B cell (primary cell): Measurements from ENCODE around the gene RPH3AL. TPM values are rescaled to one million over a fixed set of nuclear protein-coding genes. Genes with fewer than 3 reads are reported as not detected.
"Not testable (repeated sequence)": the region's sequence is repeated elsewhere in the genome, so short reads cannot be mapped to it uniquely, and the experiment has no call there.

Source experiments
- ATAC-seq: fragments of 200-7000 bp; cut with Tn5 transposase; one replicate; pipeline ENCODE4 v1.10.0; 2021; ENCODE audit warnings: low read depth, mild to moderate bottlenecking, moderate number of reproducible peaks, moderate library complexity
- CTCF ChIA-PET: fragments of 350-600 bp; sonication (Branson Sonifier 250); formaldehyde crosslinking; loops from one replicate; lab custom pipeline; 2021; ENCODE audit warnings: antibody characterized with exemption, inconsistent platforms; lab: Charles Lee
- POLR2A ChIA-PET: fragments of 350-600 bp; sonication (Branson Sonifier 250); formaldehyde crosslinking; loops from one replicate; lab custom pipeline; 2021; ENCODE audit warnings: antibody characterized with exemption; lab: Charles Lee
- DNase-seq: peaks from one replicate; pipeline ENCODE4 v3.0.0; 2013
- H2AFZ ChIP-seq: 2 replicates; pipeline ENCODE4 v1.6.1; 2012; ENCODE audit warnings: mild to moderate bottlenecking, low read depth, low read length; ENCODE audit not compliant: insufficient read depth, poor library complexity, severe bottlenecking
- H3K27ac ChIP-seq, 2 donors: 1 replicate in 1 of 2; 2 replicates in 1 of 2; pipeline ENCODE4 v1.5.1; 2012 to 2013; ENCODE audit warnings: low read length in 2 of 2, mild to moderate bottlenecking in 2 of 2, moderate library complexity in 1 of 2
- H3K27me3 ChIP-seq, 4 experiments: fragments of 200-600 bp in 1 of 4; sonication (generic) in 1 of 4; replicated peaks in 1 of 4; 1 replicate in 2 of 4; 2 replicates in 2 of 4; pipeline versions ENCODE4 v1.6.1 to v1.7.0; 2013 to 2016; ENCODE audit warnings: low read length in 3 of 4, mild to moderate bottlenecking in 2 of 4, mixed read lengths in 1 of 4, moderate library complexity in 1 of 4; ENCODE audit not compliant: insufficient read depth in 4 of 4, control insufficient read depth in 3 of 4; ENCODE audit errors: control extremely low read depth in 1 of 4
- H3K36me3 ChIP-seq, 2 experiments: replicated peaks in 1 of 2; 1 replicate in 1 of 2; 2 replicates in 1 of 2; pipeline versions ENCODE4 v1.6.1 to v1.7.1; 2013; ENCODE audit warnings: low read length in 1 of 2; ENCODE audit not compliant: insufficient read depth in 2 of 2, control insufficient read depth in 1 of 2; ENCODE audit errors: control extremely low read depth in 1 of 2, extremely low read depth in 1 of 2
- H3K4me1 ChIP-seq, 2 donors: fragments of 200-600 bp in 1 of 2; sonication (generic) in 1 of 2; 1 replicate in 1 of 2; 2 replicates in 1 of 2; pipeline versions ENCODE4 v1.5.1 to v1.6.1; 2013 to 2017; ENCODE audit warnings: low read length in 2 of 2; ENCODE audit not compliant: control insufficient read depth in 2 of 2, insufficient read depth in 2 of 2
- H3K4me2 ChIP-seq: replicated peaks from 2 replicates; pipeline ENCODE3; 2012; ENCODE audit warnings: mild to moderate bottlenecking, low read depth, low read length; ENCODE audit not compliant: poor library complexity, severe bottlenecking
- H3K4me3 ChIP-seq, 5 experiments: fragments of 200-600 bp in 1 of 5; sonication (generic) in 1 of 5; 1 replicate in 3 of 5; 2 replicates in 2 of 5; pipeline versions ENCODE4 v1.5.1 to v1.7.0; 2011 to 2016; ENCODE audit warnings: low read length in 4 of 5, mild to moderate bottlenecking in 4 of 5, low read depth in 2 of 5, control low read depth in 1 of 5, moderate library complexity in 1 of 5; ENCODE audit not compliant: insufficient read depth in 1 of 5; ENCODE audit errors: control extremely low read depth in 1 of 5, extremely low read depth in 1 of 5
- H3K79me2 ChIP-seq: fragments of 200-600 bp; sonication (generic); one replicate; pipeline ENCODE4 v1.6.0; 2016; ENCODE audit warnings: low read length; ENCODE audit not compliant: control insufficient read depth, insufficient read depth
- H3K9ac ChIP-seq: fragments of 200-600 bp; sonication (generic); 2 replicates; pipeline ENCODE4 v1.6.1; 2017; ENCODE audit warnings: mild to moderate bottlenecking, low read length, moderate library complexity
- H3K9me3 ChIP-seq, 3 donors: one replicate each; pipeline versions ENCODE4 v1.6.1 to v1.7.1; 2013; ENCODE audit warnings: low read length in 2 of 3; ENCODE audit not compliant: control insufficient read depth in 2 of 3, insufficient read depth in 1 of 3; ENCODE audit errors: control extremely low read depth in 1 of 3
- H4K20me1 ChIP-seq: 2 replicates; pipeline ENCODE4 v1.6.0; 2012; ENCODE audit warnings: mild to moderate bottlenecking, low read length; ENCODE audit not compliant: insufficient read depth, control insufficient read depth, poor library complexity, severe bottlenecking
- H3K27ac Mint-ChIP-seq: one replicate; pipeline ENCODE4 v1.8.0; 2021; ENCODE audit warnings: mixed read lengths
- H3K27me3 Mint-ChIP-seq: one replicate; pipeline ENCODE4 v1.8.0; 2021; ENCODE audit warnings: mixed read lengths
- H3K4me1 Mint-ChIP-seq: one replicate; pipeline ENCODE4 v1.8.0; 2021; ENCODE audit warnings: mixed read lengths
- H3K4me3 Mint-ChIP-seq: one replicate; pipeline ENCODE4 v1.8.0; 2021; ENCODE audit warnings: mixed read lengths
- H3K9me3 Mint-ChIP-seq: one replicate; pipeline ENCODE4 v1.8.0; 2022; ENCODE audit warnings: mixed read lengths; ENCODE audit not compliant: insufficient read depth
- EZH2 ChIP-seq: IDR thresholded peaks from 2 replicates; pipeline ENCODE4 v1.6.1; 2012; ENCODE audit warnings: borderline replicate concordance, low read depth, mild to moderate bottlenecking, moderate library complexity, low read length; ENCODE audit not compliant: insufficient read depth, poor library complexity, severe bottlenecking
- WGBS: methylation state at CpG from one replicate; pipeline ENCODE4 v1.1.5; 2013; ENCODE audit warnings: missing lambda C conversion rate; ENCODE audit not compliant: insufficient coverage; 5-methylcytosine and 5-hydroxymethylcytosine counted together
- intact Hi-C: fragments of 100-400 bp; cut with micrococcal nuclease; formaldehyde crosslinking; loops from one replicate; pipeline ENCODE4 v1.10.0; 2022
- polyA plus RNA-seq: library from polyadenylated mRNA; depleted of rRNA; stranded (reverse); fragments of >200 nt; gene quantifications from 2 replicates; pipeline ENCODE4 v1.2.3, GENCODE V29; 2012
- total RNA-seq, 2 donors: library from RNA; stranded (reverse); fragments of 120-200 nt in 1 of 2; gene quantifications; 1 replicate in 1 of 2; 2 replicates in 1 of 2; pipeline versions ENCODE4 v1.2.3 to v1.2.4, GENCODE V29; 2013 to 2022
- TF ChIP-seq, protein P1 (sequence below): fragments of 200-600 bp; IDR thresholded peaks from one replicate; pipeline ENCODE4 v1.8.0; 2022; ENCODE audit warnings: antibody characterized with exemption, mild to moderate bottlenecking

Gene RPH3AL
- total and polyA plus RNA-seq, 2 donors (not counting 1 experiment from before 2014, with no cell fraction given) = 10.8 to 13.3 TPM

DNA sequence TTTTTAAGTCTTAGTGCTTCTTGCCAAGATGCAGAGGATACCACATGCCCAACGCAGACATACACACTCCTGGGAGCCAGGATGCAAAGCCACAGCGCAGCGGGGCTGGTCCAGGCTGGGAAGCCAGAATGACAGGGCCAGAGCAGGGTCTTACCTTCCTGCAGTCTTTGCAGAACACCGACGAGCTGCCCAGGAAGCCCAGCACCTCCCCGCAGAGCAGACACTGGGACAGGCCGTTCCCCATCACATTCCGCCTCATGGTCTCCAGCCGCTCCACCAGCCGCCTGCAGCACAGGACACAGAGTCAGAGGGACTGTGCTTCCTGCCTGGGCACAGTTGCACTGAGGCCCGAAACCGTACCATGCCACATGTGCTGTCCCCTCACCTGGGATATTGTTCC, 33.3 kb downstream of the RPH3AL start:
- intact Hi-C loops = no loop called here
- 95% methylated on average over 12 of the region's 12 CpGs for WGBS
- no peak for DNase-seq
- Histone ChIP-seq H3K36me3 (no peaks in the 10 kb centered on the region), H3K4me3 (no peak overlapping the region), H2AFZ (no peak overlapping the region), H3K9me3 (peaks cover 0 to 7% (median 2%) of the 10 kb centered on the region in 3 donors), H3K9ac (no peak overlapping the region), H4K20me1 (no peaks in the 10 kb centered on the region), H3K4me1 (no peaks in the 10 kb centered on the region), H3K27ac (no peak overlapping the region), H3K4me2 (no peak overlapping the region), H3K27me3 (peaks cover 0 to 2% (median 0%) of the 10 kb centered on the region in 4 experiments), H3K79me2 (no peaks in the 10 kb centered on the region)
- Mint-ChIP-seq H3K27ac (no peak overlapping the region), H3K9me3 (peaks cover 3% of the 10 kb centered on the region), H3K27me3 (no peaks in the 10 kb centered on the region), H3K4me1 (no peaks in the 10 kb centered on the region), H3K4me3 (no peak overlapping the region)
- TF ChIP-seq, protein P1, sequence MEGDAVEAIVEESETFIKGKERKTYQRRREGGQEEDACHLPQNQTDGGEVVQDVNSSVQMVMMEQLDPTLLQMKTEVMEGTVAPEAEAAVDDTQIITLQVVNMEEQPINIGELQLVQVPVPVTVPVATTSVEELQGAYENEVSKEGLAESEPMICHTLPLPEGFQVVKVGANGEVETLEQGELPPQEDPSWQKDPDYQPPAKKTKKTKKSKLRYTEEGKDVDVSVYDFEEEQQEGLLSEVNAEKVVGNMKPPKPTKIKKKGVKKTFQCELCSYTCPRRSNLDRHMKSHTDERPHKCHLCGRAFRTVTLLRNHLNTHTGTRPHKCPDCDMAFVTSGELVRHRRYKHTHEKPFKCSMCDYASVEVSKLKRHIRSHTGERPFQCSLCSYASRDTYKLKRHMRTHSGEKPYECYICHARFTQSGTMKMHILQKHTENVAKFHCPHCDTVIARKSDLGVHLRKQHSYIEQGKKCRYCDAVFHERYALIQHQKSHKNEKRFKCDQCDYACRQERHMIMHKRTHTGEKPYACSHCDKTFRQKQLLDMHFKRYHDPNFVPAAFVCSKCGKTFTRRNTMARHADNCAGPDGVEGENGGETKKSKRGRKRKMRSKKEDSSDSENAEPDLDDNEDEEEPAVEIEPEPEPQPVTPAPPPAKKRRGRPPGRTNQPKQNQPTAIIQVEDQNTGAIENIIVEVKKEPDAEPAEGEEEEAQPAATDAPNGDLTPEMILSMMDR = no peak
- TF ChIP-seq EZH2 = no peak
- ATAC-seq = no peak
- ChIA-PET CTCF (no interaction called here), POLR2A (no interaction called here)

DNA sequence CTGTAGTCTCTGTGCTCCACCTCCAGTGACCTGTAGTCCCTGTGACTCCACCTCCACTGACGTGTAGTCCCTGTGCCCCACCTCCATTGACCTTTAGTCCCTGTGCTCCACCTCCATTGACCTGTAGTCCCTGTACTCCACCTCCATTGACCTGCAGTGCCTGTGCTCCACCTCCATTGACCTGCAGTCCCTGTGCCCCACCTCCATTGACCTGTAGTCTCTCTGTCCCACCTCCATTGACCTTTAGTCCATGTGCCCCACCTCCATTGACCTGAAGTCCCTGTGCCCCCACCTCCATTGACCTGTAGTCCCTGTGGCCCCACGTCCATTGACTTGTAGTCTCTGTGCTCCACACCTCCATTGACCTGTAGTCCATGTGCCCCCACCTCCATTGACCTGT, 35.5 kb downstream of the RPH3AL start:
- H3K4me1 Mint-ChIP-seq, intact Hi-C loops, H3K36me3 ChIP-seq, POLR2A ChIA-PET, H3K27me3 ChIP-seq, H3K4me3 Mint-ChIP-seq, H3K27ac Mint-ChIP-seq, H2AFZ ChIP-seq, H3K27ac ChIP-seq, DNase-seq, CTCF ChIA-PET, H3K4me3 ChIP-seq, H3K79me2 ChIP-seq, H3K9me3 ChIP-seq, H3K9ac ChIP-seq, H4K20me1 ChIP-seq, H3K4me1 ChIP-seq, H3K9me3 Mint-ChIP-seq, H3K4me2 ChIP-seq, ATAC-seq, H3K27me3 Mint-ChIP-seq: not testable (repeated sequence)
- WGBS = 75% methylated on average over 2 of the region's 2 CpGs

DNA sequence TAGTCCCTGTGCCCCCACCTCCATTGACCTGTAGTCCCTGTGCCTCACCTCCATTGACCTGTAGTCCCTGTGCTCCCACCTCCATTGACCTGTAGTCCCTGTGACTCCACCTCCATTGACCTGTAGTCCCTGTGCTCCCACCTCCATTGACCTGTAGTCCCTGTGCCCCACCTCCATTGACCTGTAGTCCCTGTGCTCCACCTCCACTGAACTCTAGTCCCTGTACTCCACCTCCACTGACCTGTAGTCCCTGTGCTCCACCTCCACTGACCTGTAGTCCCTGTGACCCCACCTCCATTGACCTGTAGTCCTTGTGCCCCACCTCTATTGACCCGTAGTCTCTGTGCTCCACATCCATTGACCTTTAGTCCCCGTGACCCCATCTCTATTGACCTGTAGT, 37.2 kb downstream of the RPH3AL start:
- not testable (repeated sequence) for H3K27ac Mint-ChIP-seq

More for the DNA sequence above, 37.2 kb downstream of the RPH3AL start:
- ATAC-seq, H3K9me3 ChIP-seq, H3K4me3 Mint-ChIP-seq, H3K27ac ChIP-seq, H3K36me3 ChIP-seq, CTCF ChIA-PET, H3K4me1 ChIP-seq, DNase-seq, H3K79me2 ChIP-seq, H3K4me2 ChIP-seq, H3K27me3 Mint-ChIP-seq, H3K9me3 Mint-ChIP-seq, POLR2A ChIA-PET, H3K4me3 ChIP-seq, H3K9ac ChIP-seq, H3K27me3 ChIP-seq, H4K20me1 ChIP-seq, H2AFZ ChIP-seq, intact Hi-C loops, H3K4me1 Mint-ChIP-seq: not testable (repeated sequence)
- 64% methylated on average over 2 of the region's 2 CpGs for WGBS
